ENCODE results near the gene CUL1.

The CUL1 gene

DNA sequence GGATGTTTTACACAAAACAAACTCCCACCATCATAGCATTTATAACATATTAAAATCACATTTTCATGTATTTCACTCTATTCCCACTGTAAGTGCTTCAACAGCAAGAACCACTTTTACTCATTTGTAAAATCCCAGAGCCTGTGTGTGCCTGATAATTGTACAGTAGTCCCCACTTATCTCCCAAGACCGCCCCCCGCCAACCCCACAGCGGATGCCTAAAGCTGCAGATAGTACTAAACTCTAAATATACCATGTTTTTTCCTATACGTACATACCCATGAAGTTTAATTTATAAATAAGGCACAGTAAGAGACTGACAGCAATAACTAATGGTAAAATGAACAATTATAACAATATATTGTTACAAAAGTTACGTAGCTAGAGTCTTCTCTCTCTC lies 151.9 kb downstream of the CUL1 start:
- DNase-seq (ENCODE audit: low spot score): no peak

All from left forelimb (tissue), 1 donor.